Endometrial microvascular endothelial cells (primary cell): ENCODE data around the gene CFHR2. TPM values are rescaled to one million over a fixed set of nuclear protein-coding genes. Genes with fewer than 3 reads are reported as not detected.
"Not testable (repeated sequence)": the region's sequence is repeated elsewhere in the genome, so short reads cannot be mapped to it uniquely, and the experiment has no call there.

Experiments used
- in situ Hi-C: cut with HindIII; loops from 2 replicates; pipeline ENCODE4 v1.10.0; 2017; ENCODE audit warnings: low sequenced_read_pairs, low pct_unique_long_range_greater_than_20kb; ENCODE audit errors: inconsistent ontology term
- total RNA-seq: library from RNA; depleted of rRNA; stranded (reverse); fragments of >200 nt; gene quantifications from one replicate; pipeline ENCODE4 v1.2.3, GENCODE V29; 2015; ENCODE audit errors: inconsistent ontology term

CFHR2 gene
- total RNA-seq, result not detected

DNA sequence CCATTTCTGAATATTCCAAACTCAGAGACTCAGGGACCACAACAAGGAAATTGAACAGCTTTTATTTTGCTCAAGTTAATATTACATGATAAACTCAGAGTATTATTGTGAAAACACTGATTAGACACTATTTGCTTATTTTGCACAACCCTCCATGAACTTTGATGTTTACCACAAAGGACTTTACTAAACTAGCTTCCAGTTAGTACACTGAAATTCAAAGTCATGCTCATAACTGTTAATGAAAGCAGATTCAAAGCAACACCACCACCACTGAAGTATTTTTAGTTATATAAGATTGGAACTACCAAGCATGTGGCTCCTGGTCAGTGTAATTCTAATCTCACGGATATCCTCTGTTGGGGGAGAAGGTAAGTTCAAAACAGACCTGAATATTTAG is at the start of gene CFHR2:
TSS of gene CFHR2 (plus strand) at position 171 of the 400 bp plus-strand sequence. CDS start at position 314, 143 bp downstream.
- in situ Hi-C loops, result not testable (repeated sequence)

DNA sequence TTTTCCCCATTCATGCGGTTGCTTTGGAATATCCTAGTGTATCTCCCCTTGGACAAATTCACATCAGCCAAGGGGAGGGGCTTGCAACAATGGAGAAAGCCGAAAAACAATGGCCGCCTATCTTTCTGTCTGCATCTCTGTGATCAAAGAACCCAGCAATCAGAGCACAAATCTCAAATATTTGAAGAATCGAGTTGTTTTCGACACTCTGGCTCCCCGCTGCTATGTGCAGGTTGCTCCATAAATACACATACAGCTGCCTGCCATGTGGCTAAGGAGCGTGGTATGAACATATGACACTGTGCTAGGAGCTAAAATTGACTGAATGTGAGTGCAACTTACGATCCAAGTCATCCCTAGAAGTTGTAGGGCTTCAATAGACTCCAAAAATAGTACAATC is 47.2 kb upstream of the CFHR2 start:
- in situ Hi-C loops, result no loop called here

DNA sequence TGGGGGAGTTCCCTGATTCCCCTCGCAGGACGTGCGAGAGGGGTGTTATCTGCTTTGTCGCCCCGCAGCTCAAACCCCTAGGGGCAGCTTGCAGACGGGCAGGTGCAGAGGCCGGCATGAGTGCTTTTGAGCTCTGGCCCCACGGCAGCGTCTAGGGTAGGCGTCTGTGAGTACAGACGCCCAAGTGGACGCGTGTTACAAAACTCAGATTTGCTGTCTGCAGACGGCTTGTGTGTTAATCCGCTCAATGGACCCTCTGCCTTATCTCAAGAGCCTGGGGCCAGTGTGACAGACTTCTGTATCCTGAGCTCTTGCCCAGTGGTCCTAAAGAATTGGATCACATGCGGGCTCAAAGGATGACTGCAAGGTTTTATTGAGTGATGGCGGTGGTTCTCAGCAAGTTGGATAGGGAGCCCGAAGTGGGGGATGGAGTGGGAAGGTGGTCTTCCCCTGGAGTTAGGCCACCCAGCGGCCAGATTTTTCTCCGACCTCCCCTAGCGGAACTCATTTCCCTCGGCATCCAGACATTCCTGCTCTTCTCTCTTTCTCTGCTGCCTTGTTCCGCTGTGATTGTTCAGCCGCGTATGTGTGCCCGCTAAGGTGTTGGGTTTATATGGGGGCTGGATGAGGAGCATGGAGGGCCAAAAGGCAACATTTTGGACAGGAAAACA is 46.2 kb upstream of the CFHR2 start:
- in situ Hi-C loops, result no loop called here

DNA sequence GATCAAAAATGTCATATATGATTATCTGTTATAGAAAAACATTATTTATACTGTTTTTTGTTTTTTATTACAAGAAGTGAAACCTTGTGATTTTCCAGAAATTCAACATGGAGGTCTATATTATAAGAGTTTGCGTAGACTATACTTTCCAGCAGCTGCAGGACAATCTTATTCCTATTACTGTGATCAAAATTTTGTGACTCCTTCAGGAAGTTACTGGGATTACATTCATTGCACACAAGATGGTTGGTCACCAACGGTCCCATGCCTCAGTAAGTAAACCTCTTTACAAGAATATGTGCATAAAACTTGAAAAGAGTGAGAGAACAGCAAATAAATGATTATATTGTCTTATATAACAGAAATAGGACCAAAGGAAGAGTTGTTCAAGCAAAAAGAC is 41.2 kb upstream of the CFHR2 start:
- in situ Hi-C loops, result no loop called here

DNA sequence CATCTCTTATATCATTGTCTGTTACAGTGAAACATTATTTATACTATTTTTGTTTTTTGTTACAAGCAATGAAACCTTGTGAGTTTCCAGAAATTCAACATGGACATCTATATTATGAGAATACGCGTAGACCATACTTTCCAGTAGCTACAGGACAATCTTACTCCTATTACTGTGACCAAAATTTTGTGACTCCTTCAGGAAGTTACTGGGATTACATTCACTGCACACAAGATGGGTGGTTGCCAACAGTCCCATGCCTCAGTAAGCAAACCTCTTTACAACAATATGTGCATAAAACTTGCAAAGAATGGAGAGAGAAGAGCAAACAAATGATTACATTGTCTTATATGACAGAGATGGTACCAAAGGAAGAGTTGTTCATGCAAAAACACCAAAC is 33.3 kb upstream of the CFHR2 start:
- in situ Hi-C loops, result no loop called here

DNA sequence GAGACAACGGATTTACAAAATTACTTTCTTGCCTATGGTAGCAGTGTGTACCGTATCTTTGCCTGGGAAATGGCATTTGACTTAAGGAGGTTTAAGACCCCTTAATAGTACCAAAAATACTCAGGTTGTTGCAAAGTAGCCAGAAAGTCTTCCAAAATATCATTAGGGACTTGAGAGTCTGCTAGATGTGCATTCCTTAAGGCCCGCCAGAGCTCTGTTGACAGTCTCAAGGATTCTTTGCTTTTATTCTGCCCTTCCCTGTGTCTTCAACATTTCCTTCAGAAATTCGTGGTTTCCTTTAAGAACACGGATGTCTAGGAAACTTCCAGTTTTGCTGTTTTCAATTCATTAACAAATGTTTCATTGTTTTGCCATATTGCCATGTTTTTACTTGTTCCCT is 31.3 kb upstream of the CFHR2 start:
- in situ Hi-C loops, result not testable (repeated sequence)

DNA sequence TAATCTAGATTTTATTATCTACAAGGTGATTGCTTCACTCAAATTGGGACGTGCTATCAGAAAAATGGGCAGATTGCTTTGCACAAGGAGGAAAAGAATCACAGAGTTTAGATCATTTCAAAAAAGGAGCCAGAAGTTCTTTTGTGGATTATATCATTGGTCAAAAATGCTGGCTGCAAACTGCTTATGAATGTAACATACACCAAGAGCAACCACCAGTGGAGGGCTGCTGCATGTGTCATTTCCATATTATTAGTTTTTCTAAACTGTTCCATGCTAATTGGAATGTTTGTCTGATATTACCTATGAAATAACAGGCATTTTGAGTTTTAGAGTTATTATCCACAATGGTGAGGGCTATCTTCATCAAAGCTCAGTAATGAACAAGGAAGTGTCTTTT is 16.7 kb upstream of the CFHR2 start:
- in situ Hi-C loops, result not testable (repeated sequence)

DNA sequence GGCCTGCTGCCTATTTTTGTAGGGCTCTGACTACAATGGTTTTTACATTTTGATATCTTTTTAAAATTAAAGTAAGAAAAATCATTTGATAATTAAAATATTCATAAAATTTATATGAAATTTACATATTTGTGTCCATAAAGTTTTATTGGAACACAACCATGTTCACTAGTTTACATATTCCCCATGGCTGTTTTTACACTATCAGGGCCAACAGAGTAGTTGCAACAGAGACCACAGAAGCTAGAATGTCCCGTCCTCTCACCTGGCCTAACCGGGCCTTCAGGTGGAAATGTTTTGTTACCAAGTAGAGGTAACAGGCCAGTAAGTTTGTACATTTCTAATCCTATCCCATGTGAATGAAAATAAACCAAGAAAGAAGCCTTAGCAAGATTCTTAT is 10.7 kb upstream of the CFHR2 start:
- in situ Hi-C loops, result not testable (repeated sequence)

DNA sequence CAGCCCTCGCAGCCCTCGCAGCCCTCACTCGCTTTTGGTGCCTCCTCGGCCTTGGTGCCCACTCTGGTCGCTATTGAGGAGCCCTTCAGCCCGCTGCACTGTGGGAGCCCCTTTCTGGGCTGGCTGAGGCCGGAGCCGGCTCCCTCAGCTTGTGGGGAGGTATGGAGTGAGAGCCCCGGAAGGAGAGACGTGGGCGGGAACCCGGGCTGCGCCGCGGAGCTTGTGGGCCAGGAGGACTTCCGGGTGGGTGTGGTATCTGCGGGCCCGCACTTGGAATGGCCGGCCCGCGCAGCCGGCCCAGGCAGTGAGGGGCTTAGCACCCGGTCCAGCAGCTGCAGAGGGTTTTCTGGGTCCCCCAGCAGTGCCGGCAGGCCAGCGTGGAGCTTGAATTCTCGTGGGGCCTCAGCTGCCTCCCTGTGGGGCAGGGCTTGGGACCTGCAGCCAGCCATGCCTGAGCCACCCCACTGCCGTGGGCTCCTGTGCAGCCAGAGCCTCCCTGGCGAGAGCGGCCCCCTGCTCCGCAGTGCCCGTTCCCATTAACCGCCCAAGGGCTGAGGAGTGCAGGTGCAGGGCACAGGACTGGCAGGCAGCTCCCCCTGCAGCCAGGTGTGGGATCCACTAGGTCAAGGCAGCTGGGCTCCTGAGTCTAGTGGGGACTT is 9.9 kb upstream of the CFHR2 start:
- in situ Hi-C loops, result no loop called here

DNA sequence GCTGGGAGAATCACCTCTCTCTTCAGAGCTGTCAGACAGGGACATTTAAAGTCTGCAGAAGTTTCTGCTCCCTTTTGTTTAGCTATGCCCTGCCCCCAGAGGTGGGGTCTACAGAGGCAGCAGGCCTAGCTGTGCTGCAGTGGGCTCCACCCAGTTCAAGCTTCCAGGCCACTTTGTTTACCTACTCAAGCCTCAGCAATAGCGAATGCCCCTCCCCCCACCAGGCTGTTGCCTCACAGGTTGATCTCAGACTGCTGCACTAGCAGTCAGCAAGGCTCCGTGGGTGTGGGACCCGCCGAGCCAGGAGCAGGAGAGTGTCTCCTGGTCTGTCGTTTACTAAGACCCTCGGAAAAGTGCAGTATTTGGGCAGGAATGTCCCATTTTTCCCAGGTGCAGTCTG is 2.1 kb upstream of the CFHR2 start:
- in situ Hi-C loops, result not testable (repeated sequence)

DNA sequence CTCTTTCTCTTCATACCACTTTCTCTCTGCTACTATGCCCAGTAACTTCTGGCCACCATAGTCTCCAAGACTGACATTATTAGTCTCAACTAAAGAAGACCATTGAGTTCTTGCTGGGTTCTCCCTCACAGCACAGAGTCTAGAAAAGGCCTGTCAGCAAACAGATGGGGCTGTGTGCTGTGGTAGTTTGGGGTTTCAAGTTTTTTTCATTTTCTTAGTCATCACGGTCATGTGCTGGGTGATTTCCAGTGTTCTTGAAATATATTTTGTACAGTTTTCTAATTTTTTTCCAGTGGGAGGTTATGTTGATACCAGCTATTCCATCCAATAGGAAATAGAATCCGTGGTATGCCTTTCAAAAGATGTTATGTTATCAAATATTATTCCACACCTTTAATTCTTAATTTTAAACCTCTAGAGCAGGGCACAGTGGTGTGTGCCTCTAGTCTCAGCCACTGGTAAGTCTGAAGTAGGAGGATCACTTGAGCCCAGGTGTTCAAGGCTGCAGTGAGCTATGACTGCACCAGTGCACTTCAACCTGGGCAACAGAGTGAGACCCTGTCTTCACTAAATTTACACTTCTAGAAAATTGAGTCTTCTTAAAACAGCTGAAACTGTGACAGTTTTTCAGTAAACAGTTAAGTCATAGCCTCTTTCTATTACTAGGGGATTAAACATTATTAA is 8.3 kb downstream of the CFHR2 start:
- in situ Hi-C loops, result no loop called here

DNA sequence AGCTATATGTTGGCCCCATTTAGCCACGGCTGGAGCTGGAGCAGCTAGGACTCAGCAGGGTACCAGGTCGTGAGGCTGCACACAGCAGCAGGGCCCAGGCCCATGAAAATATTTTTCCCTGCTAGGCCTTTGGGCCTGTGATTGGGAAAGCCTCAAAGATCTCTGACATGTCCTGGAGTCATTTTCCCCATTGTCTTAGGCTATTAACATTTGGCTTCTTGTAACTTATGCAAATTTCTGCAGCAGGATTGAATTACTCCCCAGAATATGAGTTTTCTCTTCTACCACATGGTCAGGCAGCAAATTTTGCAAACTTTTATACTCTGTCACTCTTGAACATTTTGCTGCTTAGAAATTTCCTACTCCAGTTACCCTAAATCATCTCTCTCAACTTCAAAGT is 11.2 kb downstream of the CFHR2 start:
- in situ Hi-C loops, result no loop called here

DNA sequence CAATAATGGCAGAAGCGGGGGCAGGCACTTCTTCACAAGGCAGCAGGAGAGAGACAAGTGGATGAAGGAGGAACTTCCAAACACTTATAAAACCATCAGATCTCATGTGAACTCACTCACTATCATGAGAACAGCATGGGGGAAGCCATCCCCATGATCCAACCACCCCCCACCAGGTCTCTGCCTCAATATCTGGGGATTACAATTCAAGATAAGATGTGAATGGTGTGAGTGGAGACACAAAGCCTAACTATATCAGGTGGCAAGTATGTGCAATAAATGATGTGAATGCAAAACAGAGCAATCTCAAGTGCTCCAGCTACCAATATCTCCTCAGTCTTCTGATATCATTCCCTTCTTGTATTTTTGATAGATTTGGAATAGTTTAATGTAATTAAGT is 12.4 kb downstream of the CFHR2 start:
- in situ Hi-C loops, result no loop called here

DNA sequence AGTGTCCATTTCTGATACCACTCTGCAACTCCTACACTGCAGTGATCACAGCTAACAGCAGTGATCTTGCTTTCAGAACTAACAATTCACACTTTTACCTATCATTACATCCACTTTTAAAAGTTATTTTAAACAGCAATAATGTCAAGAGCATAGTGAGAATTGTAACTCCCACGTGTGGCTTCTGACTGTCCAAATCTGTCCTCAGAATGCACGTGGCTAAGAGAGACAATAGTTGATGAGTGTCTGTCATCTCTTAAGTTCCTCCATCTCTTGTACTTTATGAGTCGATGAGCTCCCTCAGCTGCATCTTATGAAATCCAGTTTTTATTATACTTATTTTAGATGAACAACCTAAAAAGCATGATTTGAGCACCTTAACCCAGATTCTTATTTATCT is 17.3 kb downstream of the CFHR2 start:
- in situ Hi-C loops, result no loop called here

DNA sequence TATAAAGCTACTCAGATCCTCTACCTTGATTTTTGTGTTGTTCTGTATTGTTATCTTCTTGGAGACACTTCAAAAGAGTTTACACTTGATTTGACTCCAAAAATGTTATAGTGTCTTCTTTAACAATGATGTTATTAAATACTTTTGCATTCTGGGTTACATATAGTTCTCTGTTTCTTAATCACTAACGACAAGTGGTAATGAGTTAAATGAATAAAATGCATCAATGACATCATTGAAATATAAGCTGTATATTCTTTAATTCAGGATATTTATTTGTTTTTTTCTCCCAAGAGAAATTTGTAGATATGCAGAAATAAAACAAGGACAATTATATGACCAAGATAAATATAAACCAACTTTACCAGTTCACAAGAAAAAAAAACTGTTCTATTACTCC is 26.6 kb downstream of the CFHR2 start:
- in situ Hi-C loops, result no loop called here

DNA sequence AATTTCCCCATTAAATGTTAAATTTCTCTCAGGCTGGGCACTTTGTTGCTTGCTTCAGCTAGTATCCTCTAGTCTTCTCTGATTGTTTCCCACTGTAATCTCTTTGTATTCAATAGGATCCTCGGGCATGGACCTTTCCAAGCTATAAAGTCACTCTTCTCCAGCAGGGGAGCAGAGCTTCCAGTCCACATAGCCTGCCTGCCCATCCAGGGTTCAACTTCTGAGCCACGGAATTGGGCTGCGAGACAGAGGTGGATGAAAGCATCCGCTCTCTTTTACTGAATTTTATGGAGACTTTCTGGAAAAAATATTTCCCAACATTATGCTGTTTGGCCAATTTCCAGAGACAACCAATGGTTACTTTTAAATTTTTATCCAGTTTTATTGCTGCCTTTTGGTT is 32.7 kb downstream of the CFHR2 start:
- in situ Hi-C loops, result no loop called here

DNA sequence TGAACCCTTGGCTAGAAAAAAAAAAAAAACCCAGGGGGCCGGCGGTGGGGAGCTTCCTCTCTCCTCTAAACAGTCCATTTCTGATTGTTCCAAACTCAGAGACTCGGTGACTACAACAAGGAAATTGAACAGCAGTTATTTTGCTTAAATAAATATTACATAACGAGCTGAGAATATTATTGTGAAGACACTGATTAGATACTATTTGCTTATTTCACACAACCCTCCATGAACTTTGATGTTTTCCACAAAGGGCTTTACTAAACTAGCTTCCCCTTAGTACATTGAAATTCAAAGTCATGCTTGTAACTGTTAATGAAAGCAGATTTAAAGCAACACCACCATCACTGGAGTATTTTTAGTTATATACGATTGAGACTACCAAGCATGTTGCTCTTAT is 33.7 kb downstream of the CFHR2 start, which contains the start of gene CFHR5:
TSS of gene CFHR5 (plus strand) at position 279 of the 400 bp plus-strand sequence. CDS start at position 388, 109 bp downstream.
- in situ Hi-C loops, result no loop called here

DNA sequence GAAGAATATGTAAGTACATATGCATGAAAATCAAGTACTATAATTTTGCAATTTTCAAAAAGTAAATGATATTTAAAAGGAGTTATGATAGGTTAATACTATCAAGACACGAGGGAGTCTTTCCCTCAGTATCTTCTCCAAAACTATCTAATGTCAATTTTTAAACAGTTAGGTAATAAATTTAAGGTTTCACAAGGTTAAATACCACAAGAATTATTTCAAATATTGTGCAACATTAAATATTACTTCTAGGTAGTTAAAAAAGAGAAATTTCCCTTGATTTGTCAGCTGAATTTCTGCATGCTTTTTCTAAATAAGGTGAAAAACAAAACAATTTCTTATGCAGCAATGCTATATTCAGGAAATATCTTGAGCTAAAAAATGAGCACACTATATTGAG is 37.3 kb downstream of the CFHR2 start:
- in situ Hi-C loops, result no loop called here

DNA sequence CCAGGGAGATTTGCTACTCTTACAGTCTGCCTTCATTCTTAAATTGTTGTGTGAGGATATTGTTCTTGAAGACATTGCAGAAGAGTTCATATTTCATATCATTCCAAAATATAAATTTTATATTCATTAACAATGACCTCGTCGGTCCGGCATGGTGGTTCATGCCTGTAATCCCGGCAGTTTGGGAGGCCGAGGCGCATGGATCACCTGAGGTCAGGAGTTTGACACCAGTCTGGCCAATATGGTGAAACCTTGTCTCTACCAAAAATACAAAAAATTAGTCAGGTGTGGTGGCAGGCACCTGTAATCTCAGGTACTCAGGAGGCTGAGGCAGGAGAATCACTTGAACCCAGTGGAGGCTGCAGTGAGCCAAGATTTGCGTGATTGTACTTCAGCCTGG is 38.7 kb downstream of the CFHR2 start:
- in situ Hi-C loops, result not testable (repeated sequence)
